Keratinocyte (primary cell): ENCODE results near the gene RASAL2. TPM values are rescaled to one million over a fixed set of nuclear protein-coding genes. Genes with fewer than 3 reads are reported as not detected.

Experiments
- DNase-seq: peaks from one replicate; pipeline ENCODE4 v3.0.0-alpha.2; 2011; ENCODE audit warnings: low read depth, missing footprints, low spot score
- FAIRE-seq: peaks from 2 replicates; lab custom pipeline; 2011; peaks lifted over from hg19 to GRCh38; lab: Jason Lieb, UNC
- H2AFZ ChIP-seq: 2 replicates; pipeline ENCODE4 v1.6.0; 2012; ENCODE audit warnings: low read length, control low read depth, inconsistent platforms; ENCODE audit not compliant: control insufficient read depth
- H3K27ac ChIP-seq: 2 replicates; pipeline ENCODE4 v1.5.1; 2011; ENCODE audit warnings: low read length; ENCODE audit not compliant: control insufficient read depth, insufficient read depth
- H3K27me3 ChIP-seq: 3 replicates; pipeline ENCODE4 v1.6.0; 2011; ENCODE audit warnings: low read length; ENCODE audit not compliant: control insufficient read depth, insufficient read depth; ENCODE audit errors: extremely low read depth
- H3K36me3 ChIP-seq, 2 experiments: 2 replicates in 1 of 2; 3 replicates in 1 of 2; pipeline ENCODE4 v1.5.1; 2011; ENCODE audit warnings: low read length in 2 of 2, mild to moderate bottlenecking in 1 of 2; ENCODE audit not compliant: control insufficient read depth in 2 of 2, insufficient read depth in 2 of 2; ENCODE audit errors: extremely low read depth in 1 of 2
- H3K4me1 ChIP-seq: 3 replicates; pipeline ENCODE4 v1.5.1; 2011; ENCODE audit warnings: low read length; ENCODE audit not compliant: control insufficient read depth, insufficient read depth; ENCODE audit errors: extremely low read depth
- H3K4me2 ChIP-seq: 3 replicates; pipeline ENCODE4 v1.6.0; 2011; ENCODE audit warnings: low read depth, low read length; ENCODE audit not compliant: control insufficient read depth, insufficient read depth; ENCODE audit errors: extremely low read depth
- H3K4me3 ChIP-seq, 3 experiments: fragments of 200-600 bp in 1 of 3; sonication (generic) in 1 of 3; 2 replicates in 2 of 3; 3 replicates in 1 of 3; pipeline ENCODE4 v1.5.1; 2011 to 2016; ENCODE audit warnings: low read length in 3 of 3, mild to moderate bottlenecking in 3 of 3, control low read depth in 2 of 3, inconsistent platforms in 1 of 3, low read depth in 1 of 3, mixed read lengths in 1 of 3, mixed run types in 1 of 3, moderate library complexity in 1 of 3; ENCODE audit not compliant: control insufficient read depth in 2 of 3, insufficient read depth in 2 of 3; ENCODE audit errors: extremely low read depth in 1 of 3
- H3K79me2 ChIP-seq: 2 replicates; pipeline ENCODE4 v1.6.0; 2012; ENCODE audit warnings: low read length; ENCODE audit not compliant: control insufficient read depth, insufficient read depth
- H3K9ac ChIP-seq: 3 replicates; pipeline ENCODE4 v1.6.0; 2011; ENCODE audit warnings: low read length; ENCODE audit not compliant: control insufficient read depth, insufficient read depth; ENCODE audit errors: extremely low read depth
- H3K9me1 ChIP-seq: 3 replicates; pipeline ENCODE4 v1.6.0; 2011; ENCODE audit warnings: low read length; ENCODE audit not compliant: control insufficient read depth, insufficient read depth; ENCODE audit errors: extremely low read depth
- H3K9me3 ChIP-seq: 2 replicates; pipeline ENCODE4 v1.5.1; 2012; ENCODE audit warnings: low read depth, low read length; ENCODE audit not compliant: control insufficient read depth
- H4K20me1 ChIP-seq: 3 replicates; pipeline ENCODE4 v1.6.0; 2011; ENCODE audit warnings: low read length; ENCODE audit not compliant: control insufficient read depth, insufficient read depth; ENCODE audit errors: extremely low read depth
- CTCF ChIP-seq, 3 experiments: IDR thresholded peaks in 1 of 3; conservative IDR thresholded peaks in 1 of 3; optimal IDR thresholded peaks in 1 of 3; 2 replicates in 2 of 3; 3 replicates in 1 of 3; pipeline versions ENCODE3 to v1.5.1; 2011; ENCODE audit warnings: low read length in 3 of 3, mild to moderate bottlenecking in 3 of 3, moderate library complexity in 2 of 3, control low read depth in 1 of 3, inconsistent platforms in 1 of 3; ENCODE audit not compliant: insufficient read depth in 2 of 3; ENCODE audit errors: extremely low read depth in 1 of 3
- EZH2 ChIP-seq: IDR thresholded peaks from one replicate; pipeline ENCODE4 v1.6.1; 2012; ENCODE audit warnings: inconsistent platforms, mild to moderate bottlenecking, low read length, moderate library complexity
- dilution Hi-C: fragments of 300-500 bp; cut with MboI; formaldehyde crosslinking; loops from one replicate; pipeline ENCODE4 v1.7.0; 2020; ENCODE audit warnings: low sequenced_read_pairs; ENCODE audit not compliant: extremely low pct_ligation_motif_present
- polyA plus RNA-seq, 5 experiments: library from polyadenylated mRNA; depleted of rRNA in 3 of 5; stranded (reverse) in 3 of 5; stranded (forward) in 1 of 5; unstranded in 1 of 5; fragments of >200 nt; gene quantifications; 1 replicate in 1 of 5; 2 replicates in 3 of 5; 3 replicates in 1 of 5; pipeline versions ENCODE4 v1.2.1 to v1.2.3, GENCODE V29; 2011 to 2012; ENCODE audit warnings: missing spikeins in 2 of 5, low read depth in 1 of 5, low replicate concordance in 1 of 5

The RASAL2 gene
- polyA plus RNA-seq, 1 donor (not counting 4 experiments of a cell fraction or from before 2014, with no cell fraction given): 27.2 TPM

DNA sequence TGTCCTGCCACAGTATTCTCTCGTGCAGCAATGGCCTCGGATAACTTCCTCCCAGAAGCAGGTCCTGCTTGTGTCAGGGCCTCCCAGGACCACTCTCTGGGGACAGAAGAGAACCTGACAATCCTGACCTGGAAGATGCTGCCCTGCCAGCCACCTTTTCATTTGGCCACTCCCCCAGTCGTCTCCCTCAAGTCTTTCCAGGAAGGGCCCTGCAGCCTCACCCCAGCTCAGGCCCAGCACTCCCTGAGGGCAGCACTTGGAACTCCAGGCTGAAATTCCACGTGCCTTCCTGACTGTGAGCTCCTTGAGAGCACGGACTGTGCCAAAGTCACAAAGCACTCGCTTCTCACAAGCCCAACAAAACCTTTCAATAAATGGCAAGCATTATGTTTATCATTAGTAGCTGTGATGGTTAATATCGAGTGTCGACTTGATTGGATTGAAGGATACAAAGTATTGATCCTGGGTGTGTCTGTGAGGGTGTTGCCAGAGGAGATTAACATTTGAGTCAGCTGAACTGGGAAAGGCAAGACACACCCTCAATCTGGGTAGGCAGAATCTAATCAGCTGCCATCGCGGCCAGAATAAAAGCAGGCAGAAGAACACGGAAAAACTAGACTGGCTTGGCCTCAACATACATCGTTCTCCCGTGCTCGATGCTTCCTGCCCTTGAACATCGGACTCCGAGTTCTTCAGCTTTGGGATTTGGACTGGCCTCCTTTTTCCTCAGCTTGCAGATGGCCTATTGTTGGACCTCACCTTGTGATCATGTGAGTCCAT, 405.2 kb downstream of the RASAL2 start:
- peak overlapping the region; percentile 11 for H2AFZ ChIP-seq
- dilution Hi-C loops: no loop called here
- no peak overlapping the region for H3K27ac ChIP-seq
- no peaks in the 10 kb centered on the region for H3K79me2 ChIP-seq
- H3K27me3 ChIP-seq: no peaks in the 10 kb centered on the region
- no peak overlapping the region for H3K9ac ChIP-seq
- TF ChIP-seq EZH2 (no peak), CTCF (optimal IDR thresholded peaks at IDR 0.05 in 1 of 3, IDR thresholded peaks at IDR 0.05 in 1 of 3, conservative IDR thresholded peaks at IDR 0.05 in 1 of 3; ENCODE audit: extremely low read depth in 1 of 3, insufficient read depth in 2 of 3, low read length in 3 of 3) (no peak)
- H3K9me3 ChIP-seq: no peaks in the 10 kb centered on the region
- H3K36me3 ChIP-seq: no peaks in the 10 kb centered on the region
- no peaks in the 10 kb centered on the region for H3K9me1 ChIP-seq
- peaks cover 2% of the 10 kb centered on the region for H3K4me1 ChIP-seq
- H3K4me2 ChIP-seq: no peak overlapping the region
- DNase-seq: no peak
- H4K20me1 ChIP-seq: no peaks in the 10 kb centered on the region
- no peak for FAIRE-seq
- no peak overlapping the region for H3K4me3 ChIP-seq

GRCh38 chr1:178500091-178500770, 406.3 kb downstream of the RASAL2 start:
- Histone ChIP-seq H3K4me3 (no peak overlapping the region), H4K20me1 (no peaks in the 10 kb centered on the region), H3K27me3 (no peaks in the 10 kb centered on the region), H3K9ac (no peak overlapping the region), H3K79me2 (no peaks in the 10 kb centered on the region), H3K27ac (no peak overlapping the region), H3K4me2 (no peak overlapping the region), H3K9me1 (no peaks in the 10 kb centered on the region), H2AFZ (no peak overlapping the region), H3K4me1 (peaks cover 2% of the 10 kb centered on the region), H3K9me3 (no peaks in the 10 kb centered on the region), H3K36me3 (no peaks in the 10 kb centered on the region)
- TF ChIP-seq CTCF (optimal IDR thresholded peaks at IDR 0.05 in 1 of 3, IDR thresholded peaks at IDR 0.05 in 1 of 3, conservative IDR thresholded peaks at IDR 0.05 in 1 of 3; ENCODE audit: extremely low read depth in 1 of 3, insufficient read depth in 2 of 3, low read length in 3 of 3): peak in 2 of 3 experiments; percentile 27 to 38
- no peak for TF ChIP-seq EZH2
- DNase-seq: no peak
- dilution Hi-C loops: no loop called here
- no peak for FAIRE-seq
